ENCODE measurements around the gene PARD3B.

The PARD3B gene

DNA sequence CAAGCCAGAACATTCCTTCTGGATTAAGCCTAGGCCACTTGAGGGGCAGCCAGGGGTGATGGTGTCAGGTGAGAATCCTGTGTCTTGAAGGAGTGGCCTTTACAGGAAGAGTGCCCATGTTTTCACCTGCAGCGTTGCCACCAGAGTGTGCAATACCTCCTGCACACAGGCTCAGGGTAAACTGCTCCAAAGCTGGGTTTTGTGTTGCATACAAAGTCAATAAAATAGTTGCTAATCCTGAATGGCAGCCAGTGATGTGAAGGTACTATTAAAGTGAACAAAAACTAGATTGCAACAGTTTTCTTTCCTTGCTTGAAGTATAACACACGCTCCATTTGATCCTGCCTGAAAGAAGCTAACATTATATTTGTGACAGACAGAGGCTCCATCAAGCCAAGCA, 1072.6 kb downstream of the PARD3B start:
- DNase-seq (ENCODE audit: low spot score): no peak
- no peak overlapping the region for H3K4me3 ChIP-seq
- TF ChIP-seq CTCF (IDR thresholded peaks at IDR 0.05): no peak
- H3K27ac ChIP-seq: no peak overlapping the region

DNA sequence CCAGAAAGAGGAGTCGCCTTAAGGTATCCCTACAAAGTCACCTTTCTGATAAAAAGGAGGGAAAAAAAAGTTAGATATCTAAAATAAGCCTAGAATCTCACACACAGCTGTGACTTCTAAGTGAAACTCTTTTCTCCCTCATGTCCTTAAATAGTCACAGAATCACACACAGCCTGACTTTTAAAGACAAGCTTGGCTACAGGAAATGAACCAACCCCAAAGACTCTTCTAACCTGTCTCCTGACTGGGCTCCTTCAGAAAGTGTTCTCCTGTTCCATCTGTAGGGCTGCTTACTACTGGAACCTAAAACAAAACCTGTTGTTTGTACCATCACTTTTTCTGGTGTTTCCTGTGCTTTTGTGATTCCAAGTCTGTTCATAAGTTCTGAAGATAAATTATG, 1074.3 kb downstream of the PARD3B start:
- TF ChIP-seq CTCF (IDR thresholded peaks at IDR 0.05): no peak
- Histone ChIP-seq H3K4me3 (no peak overlapping the region), H3K27ac (no peak overlapping the region)
- no peak for DNase-seq (ENCODE audit: low spot score)

- no peak for TF ChIP-seq CTCF (IDR thresholded peaks at IDR 0.05)
- H3K4me3 ChIP-seq: no peak overlapping the region
- no peak overlapping the region for H3K27ac ChIP-seq
- DNase-seq (ENCODE audit: low spot score): no peak
These were observed 1081.8 kb downstream of the PARD3B start for GRCh38 chr2:205627085-205627484.

- TF ChIP-seq CTCF (IDR thresholded peaks at IDR 0.05): no peak
- Histone ChIP-seq H3K27ac (no peak overlapping the region), H3K4me3 (no peak overlapping the region)
- no peak for DNase-seq (ENCODE audit: low spot score)
These were observed 1083.1 kb downstream of the PARD3B start for GRCh38 chr2:205628422-205628821.

- Histone ChIP-seq H3K4me3 (no peak overlapping the region), H3K27ac (no peak overlapping the region)
- TF ChIP-seq CTCF (IDR thresholded peaks at IDR 0.05): no peak
- DNase-seq (ENCODE audit: low spot score): no peak
These were observed 1084.0 kb downstream of the PARD3B start for GRCh38 chr2:205629091-205629776.

DNA sequence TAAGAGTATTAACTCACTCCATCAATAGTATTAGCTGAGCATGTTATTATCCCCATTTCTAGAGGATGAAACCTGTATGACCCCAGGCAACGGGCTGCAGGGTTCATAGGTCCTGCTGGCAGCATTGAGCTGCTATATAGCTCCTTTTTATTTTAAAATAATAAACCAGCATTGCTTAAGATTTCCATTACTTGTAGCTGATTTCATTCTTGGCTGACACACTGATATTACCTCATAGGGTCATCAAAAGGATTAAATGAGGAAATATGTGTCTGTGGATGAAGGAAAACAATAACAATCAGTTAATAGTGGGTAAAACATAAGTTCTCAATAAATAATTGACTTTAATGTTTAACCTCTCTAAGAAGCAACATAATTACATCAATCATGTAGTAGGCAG, 1088.7 kb downstream of the PARD3B start:
- no peak overlapping the region for H3K4me3 ChIP-seq
- DNase-seq (ENCODE audit: low spot score): no peak
- H3K27ac ChIP-seq: no peak overlapping the region
- no peak for TF ChIP-seq CTCF (IDR thresholded peaks at IDR 0.05)

- Histone ChIP-seq H3K4me3 (no peak overlapping the region), H3K27ac (no peak overlapping the region)
- TF ChIP-seq CTCF (IDR thresholded peaks at IDR 0.05): no peak
- no peak for DNase-seq (ENCODE audit: low spot score)
These were observed 1091.5 kb downstream of the PARD3B start for GRCh38 chr2:205636549-205637319.
